ENCODE data around the gene GANC.
"Not testable (repeated sequence)": the region's sequence is repeated elsewhere in the genome, so short reads cannot be mapped to it uniquely, and the experiment has no call there.

Gene GANC

GRCh38 chr15:42272939-42273899 is at the start of gene GANC, which contains the start of gene TMEM87A:
Gene GANC (plus strand): TSS chr15:42273201. CDS start chr15:42274482, 1,281 bp downstream.
Gene TMEM87A (minus strand): TSS chr15:42273433. CDS start chr15:42273398, 35 bp downstream.
- DNase-seq, result peak; percentile 99

GRCh38 chr15:42226648-42227047 is 46.4 kb upstream of the GANC start:
- DNase-seq, result no peak

GRCh38 chr15:42228036-42228435 is 45.0 kb upstream of the GANC start:
- no peak for DNase-seq

DNA sequence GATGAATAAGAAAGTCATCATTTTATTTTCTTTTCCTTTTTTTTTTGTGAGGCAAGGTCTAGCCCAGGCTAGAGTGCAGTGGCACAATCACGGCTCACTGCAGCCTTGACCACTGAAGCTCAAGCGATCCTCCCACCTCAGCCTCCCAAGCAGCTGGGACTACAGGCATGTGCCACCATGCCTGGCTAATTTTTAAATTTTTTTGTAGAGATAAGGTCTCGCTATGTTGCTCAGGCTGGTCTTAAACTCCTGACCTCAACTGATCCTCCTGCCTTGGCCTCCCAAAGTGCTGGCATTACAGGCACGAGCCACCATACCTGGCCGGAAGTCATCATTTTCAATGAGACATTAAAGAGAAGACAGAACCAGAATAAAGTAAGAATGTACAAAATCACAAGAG is 44.0 kb upstream of the GANC start:
- not testable (repeated sequence) for DNase-seq

DNA sequence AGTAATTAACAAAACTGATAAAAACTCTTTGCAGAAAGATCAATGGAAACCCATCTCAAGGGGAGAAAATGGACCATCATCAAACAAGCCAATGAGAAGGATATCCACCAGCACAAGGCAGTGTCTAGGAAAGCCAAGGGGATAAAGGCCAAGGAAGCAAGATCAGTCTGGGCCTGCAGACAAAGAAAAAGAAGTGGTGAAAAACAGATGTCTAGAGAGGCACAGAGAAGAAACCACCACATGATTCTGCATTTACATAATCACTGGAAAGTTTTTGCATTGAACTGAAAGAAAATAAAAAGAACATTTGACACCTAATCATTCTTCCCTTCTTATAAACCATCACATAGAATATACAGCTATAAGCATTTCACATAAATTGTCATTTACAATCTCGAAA is 41.9 kb upstream of the GANC start:
- no peak for DNase-seq

GRCh38 chr15:42232606-42233005 is 40.4 kb upstream of the GANC start:
- no peak for DNase-seq

DNA sequence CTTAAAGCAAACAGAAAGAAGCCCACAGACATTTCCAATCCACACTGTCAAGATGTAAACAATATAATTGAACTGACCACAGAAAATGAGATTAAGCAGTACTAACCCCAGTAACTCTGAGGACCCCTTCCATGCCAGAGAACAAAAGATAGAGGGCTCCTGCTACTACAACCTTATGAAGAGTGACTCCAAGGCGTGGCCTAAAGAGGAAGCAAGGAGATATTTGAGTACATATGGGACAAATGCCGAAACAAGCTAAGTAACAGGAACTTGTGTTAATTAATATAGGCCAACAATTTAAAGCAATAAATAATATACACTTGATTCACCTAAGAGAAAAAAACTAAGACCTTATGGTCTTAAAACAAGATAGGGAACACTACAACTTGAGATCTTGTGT is 39.9 kb upstream of the GANC start:
- DNase-seq, result no peak

- DNase-seq, result no peak
Observed at GRCh38 chr15:42239528-42240182, 33.3 kb upstream of the GANC start.

- no peak for DNase-seq
Observed at GRCh38 chr15:42240823-42241222, 32.2 kb upstream of the GANC start.

DNA sequence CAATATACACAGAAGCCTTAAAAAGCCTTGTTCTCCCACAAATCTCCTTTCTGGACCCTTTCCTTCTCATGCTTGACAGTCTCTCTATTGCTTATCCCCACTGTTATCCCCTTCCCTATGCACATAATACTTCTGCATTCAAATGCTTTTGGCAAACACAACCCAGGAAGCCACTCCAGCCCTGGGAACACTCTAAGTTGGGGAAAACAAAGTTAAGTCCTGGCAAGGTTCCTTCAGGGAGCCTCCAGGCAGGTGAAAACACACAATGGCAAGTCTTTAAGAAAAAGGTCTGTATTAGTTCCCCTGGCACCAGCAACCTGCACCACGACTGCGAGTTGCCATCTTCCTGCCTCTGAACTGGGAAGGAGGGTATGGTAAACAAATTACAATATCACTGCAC is 19.7 kb upstream of the GANC start:
- DNase-seq, result no peak

GRCh38 chr15:42264795-42265194 is 8.2 kb upstream of the GANC start:
- DNase-seq, result no peak

DNA sequence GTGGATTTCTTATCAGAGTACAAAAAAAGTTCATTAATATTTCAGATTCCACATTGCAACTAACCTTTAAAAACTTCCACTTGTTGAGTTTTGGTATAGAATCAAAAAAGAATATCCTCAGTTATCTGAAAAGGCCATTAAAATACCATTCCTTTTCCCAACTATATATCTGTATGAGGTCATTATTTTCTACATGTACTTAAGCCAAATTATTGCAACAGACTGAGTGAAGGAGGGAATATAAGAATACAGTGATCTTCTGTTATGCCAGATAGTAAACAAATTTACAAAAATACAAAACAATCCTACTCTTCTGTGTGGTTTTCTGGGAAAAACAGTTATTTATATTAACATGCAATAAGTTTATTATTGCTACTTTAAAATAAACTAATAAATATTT is 5.7 kb upstream of the GANC start:
- DNase-seq, result no peak

DNA sequence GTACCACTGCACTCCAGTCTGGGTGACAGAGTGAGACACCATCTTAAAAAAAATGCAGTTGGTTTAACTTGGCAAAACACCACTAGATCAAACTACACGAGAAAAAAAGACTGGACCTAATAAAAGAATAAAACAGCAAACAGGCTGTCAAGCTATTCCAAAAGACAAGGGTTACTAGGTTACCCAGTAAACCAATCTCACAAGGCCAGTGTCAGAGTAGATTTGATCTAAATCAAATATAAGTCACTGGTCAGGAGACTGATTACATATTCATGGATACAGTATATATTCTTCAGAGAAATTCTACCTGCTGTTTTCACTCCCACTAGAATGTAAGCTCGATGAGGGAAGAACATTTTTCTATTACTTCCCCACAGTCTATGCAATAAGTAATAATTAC is 2.5 kb upstream of the GANC start:
- no peak for DNase-seq

DNA sequence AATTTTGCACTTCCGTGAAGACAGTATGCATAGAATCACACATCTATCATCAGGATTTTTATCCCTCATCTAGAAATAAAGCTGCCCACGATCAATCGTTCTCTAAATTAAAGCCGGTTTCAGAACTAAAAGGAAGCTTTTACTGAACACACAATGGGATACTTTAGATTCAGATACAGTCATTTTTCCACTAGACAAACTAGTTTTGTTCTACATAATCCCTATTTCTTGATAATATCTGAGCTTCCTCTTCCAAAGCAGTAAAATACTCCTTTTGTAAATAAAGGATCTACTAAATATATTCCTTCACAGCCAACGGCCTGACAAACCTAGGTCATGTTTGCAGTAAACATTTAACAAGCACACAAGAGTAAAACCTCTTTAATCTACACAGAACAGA is 2.0 kb upstream of the GANC start:
- DNase-seq, result no peak

GRCh38 chr15:42273900-42274701 is 1.1 kb downstream of the GANC start:
- DNase-seq, result peak; percentile 87

GRCh38 chr15:42274702-42274989 is 1.6 kb downstream of the GANC start:
- DNase-seq, result no peak

- DNase-seq, result no peak
Observed at GRCh38 chr15:42275780-42276391, 2.9 kb downstream of the GANC start.

DNA sequence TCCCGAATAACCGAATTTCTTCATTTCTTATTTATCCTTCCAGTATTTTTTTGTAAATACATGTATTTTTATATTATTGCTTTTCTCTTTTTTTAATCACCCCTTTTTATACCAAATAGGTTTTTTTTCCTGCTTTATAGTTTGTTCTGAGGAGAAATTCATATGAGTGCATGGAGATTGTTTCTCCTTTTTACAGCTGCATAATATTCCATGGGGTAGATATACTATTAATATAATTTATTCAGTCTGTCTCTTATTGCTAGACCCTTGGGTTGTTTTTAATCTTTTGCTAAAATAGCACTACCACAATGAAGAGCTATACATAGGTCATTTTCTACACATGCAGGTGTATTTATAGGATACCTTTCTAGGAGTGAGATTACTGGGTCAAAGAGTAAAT is 3.8 kb downstream of the GANC start:
- DNase-seq, result no peak

GRCh38 chr15:42279234-42279723 is 6.3 kb downstream of the GANC start:
- DNase-seq, result no peak

DNA sequence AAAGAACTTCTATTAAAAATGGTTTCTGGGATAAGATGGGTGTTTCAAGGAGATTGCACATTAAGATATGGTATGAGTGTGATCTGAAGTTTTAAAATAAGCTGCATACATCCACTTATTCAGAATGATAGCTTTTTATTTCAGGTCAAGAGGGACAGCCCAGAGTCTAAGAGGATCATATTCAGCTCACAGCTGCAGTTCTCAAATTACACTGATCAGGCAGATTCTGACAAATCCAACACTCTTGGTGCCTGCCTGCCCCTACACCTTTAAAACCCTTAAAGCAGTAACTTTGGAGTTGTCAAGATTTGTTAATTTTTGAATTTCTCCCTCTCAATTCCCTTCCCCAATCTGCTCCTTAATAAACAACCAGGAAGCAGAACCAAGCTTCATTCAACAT is 9.3 kb downstream of the GANC start:
- DNase-seq, result no peak

- DNase-seq, result no peak
Observed at GRCh38 chr15:42282926-42283325, 9.9 kb downstream of the GANC start.

- DNase-seq, result no peak
Observed at GRCh38 chr15:42283671-42284070, 10.7 kb downstream of the GANC start.

- no peak for DNase-seq
Observed at GRCh38 chr15:42284551-42284950, 11.6 kb downstream of the GANC start.
